ENCODE data around the gene MGMT.

Gene MGMT

GRCh38 chr10:129692695-129693094 is 225.7 kb downstream of the MGMT start:
- TF ChIP-seq, protein P1, sequence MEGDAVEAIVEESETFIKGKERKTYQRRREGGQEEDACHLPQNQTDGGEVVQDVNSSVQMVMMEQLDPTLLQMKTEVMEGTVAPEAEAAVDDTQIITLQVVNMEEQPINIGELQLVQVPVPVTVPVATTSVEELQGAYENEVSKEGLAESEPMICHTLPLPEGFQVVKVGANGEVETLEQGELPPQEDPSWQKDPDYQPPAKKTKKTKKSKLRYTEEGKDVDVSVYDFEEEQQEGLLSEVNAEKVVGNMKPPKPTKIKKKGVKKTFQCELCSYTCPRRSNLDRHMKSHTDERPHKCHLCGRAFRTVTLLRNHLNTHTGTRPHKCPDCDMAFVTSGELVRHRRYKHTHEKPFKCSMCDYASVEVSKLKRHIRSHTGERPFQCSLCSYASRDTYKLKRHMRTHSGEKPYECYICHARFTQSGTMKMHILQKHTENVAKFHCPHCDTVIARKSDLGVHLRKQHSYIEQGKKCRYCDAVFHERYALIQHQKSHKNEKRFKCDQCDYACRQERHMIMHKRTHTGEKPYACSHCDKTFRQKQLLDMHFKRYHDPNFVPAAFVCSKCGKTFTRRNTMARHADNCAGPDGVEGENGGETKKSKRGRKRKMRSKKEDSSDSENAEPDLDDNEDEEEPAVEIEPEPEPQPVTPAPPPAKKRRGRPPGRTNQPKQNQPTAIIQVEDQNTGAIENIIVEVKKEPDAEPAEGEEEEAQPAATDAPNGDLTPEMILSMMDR (IDR thresholded peaks at IDR 0.05; ENCODE audit: low read depth, low read length, missing control alignments) = no peak
- no peak overlapping the region for H3K4me3 ChIP-seq (ENCODE audit: low read depth, low read length)
- DNase-seq (ENCODE audit: low read depth) = no peak
- in situ Hi-C loops (cut with HindIII; ENCODE audit: low sequenced_read_pairs) = no loop called here

- in situ Hi-C loops (cut with HindIII; ENCODE audit: low sequenced_read_pairs) = no loop called here
- H3K4me3 ChIP-seq (ENCODE audit: low read depth, low read length) = no peak overlapping the region
- TF ChIP-seq, protein P1 (IDR thresholded peaks at IDR 0.05; ENCODE audit: low read depth, low read length, missing control alignments) = no peak
- no peak for DNase-seq (ENCODE audit: low read depth)
Observed at GRCh38 chr10:129693382-129693781, 226.3 kb downstream of the MGMT start.

DNA sequence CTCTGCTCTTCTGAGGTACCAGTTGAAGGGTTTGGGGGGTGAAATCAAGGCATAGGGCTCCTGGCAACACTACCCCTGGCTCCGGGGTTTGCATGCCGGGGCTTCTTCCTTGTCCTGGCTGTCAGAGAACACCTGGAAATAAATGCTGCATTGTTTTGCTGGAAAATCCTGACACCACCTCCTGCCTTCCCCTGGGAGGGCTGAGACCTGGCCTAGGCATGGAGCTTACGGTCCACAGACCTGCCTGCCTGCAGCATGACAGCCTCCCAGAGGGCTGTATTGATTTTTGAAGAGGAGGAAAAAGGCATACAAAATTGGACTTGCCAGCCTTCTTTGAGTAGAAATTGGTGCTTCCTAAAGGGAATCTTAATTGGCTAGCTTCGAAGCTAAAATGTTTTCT is 227.1 kb downstream of the MGMT start:
- TF ChIP-seq, protein P1 (IDR thresholded peaks at IDR 0.05; ENCODE audit: low read depth, low read length, missing control alignments) = no peak
- in situ Hi-C loops (cut with HindIII; ENCODE audit: low sequenced_read_pairs) = no loop called here
- H3K4me3 ChIP-seq (ENCODE audit: low read depth, low read length) = no peak overlapping the region
- DNase-seq (ENCODE audit: low read depth) = no peak

GRCh38 chr10:129694691-129695243 is 227.7 kb downstream of the MGMT start:
- no peak overlapping the region for H3K4me3 ChIP-seq (ENCODE audit: low read depth, low read length)
- TF ChIP-seq, protein P1 (IDR thresholded peaks at IDR 0.05; ENCODE audit: low read depth, low read length, missing control alignments) = no peak
- no peak for DNase-seq (ENCODE audit: low read depth)
- in situ Hi-C loops (cut with HindIII; ENCODE audit: low sequenced_read_pairs) = no loop called here

- no peak overlapping the region for H3K4me3 ChIP-seq (ENCODE audit: low read depth, low read length)
- TF ChIP-seq, protein P1 (IDR thresholded peaks at IDR 0.05; ENCODE audit: low read depth, low read length, missing control alignments) = no peak
- no peak for DNase-seq (ENCODE audit: low read depth)
- in situ Hi-C loops (cut with HindIII; ENCODE audit: low sequenced_read_pairs) = no loop called here
Observed at GRCh38 chr10:129695671-129696070, 228.6 kb downstream of the MGMT start.

- no peak for DNase-seq (ENCODE audit: low read depth)
- in situ Hi-C loops (cut with HindIII; ENCODE audit: low sequenced_read_pairs) = no loop called here
- H3K4me3 ChIP-seq (ENCODE audit: low read depth, low read length) = no peak overlapping the region
- TF ChIP-seq, protein P1 (IDR thresholded peaks at IDR 0.05; ENCODE audit: low read depth, low read length, missing control alignments) = no peak
Observed at GRCh38 chr10:129696636-129697035, 229.6 kb downstream of the MGMT start.
